Hematopoietic multipotent progenitor cell treated with erythropoietin and hydrocortisone succinate and interleukin-3 and kit ligand, for 4 days (in vitro differentiated cells): ENCODE results near the gene TNFRSF21.

Source experiments
- DNase-seq: peaks from one replicate; pipeline ENCODE4 v3.0.0-alpha.2; 2015

Gene TNFRSF21

DNA sequence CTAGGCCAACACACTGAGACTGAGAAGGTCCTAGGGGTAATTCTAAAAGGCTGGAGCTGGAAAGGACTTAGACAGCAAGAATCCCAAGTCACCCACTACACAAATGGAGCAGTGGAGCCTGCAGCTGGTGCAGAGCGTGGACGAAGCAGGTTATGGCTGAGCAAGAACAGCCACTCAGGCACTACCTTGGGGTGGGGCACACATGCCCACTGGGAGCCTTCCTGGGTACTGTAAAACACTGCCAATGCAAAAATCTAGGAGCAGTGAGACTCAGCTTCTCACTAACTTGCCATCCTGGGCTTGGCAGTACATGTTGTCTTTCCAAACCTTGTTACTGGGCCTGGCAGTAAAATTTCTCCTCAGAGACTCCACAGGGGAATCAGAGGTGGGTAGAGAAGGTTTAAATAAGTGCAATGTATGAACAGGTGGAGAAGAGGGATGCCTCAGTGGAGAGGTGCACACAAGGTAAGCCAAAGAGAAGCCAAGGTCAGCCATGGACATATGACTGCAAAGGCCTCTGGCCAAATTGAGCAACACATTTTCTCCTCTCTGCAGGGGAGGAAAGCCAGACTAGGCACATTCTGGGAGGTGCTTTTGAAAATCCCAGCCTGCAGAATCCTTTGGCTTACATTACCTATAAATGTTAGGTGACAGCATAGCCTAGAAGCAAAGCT is 105.6 kb downstream of the TNFRSF21 start:
- DNase-seq, result no peak

DNA sequence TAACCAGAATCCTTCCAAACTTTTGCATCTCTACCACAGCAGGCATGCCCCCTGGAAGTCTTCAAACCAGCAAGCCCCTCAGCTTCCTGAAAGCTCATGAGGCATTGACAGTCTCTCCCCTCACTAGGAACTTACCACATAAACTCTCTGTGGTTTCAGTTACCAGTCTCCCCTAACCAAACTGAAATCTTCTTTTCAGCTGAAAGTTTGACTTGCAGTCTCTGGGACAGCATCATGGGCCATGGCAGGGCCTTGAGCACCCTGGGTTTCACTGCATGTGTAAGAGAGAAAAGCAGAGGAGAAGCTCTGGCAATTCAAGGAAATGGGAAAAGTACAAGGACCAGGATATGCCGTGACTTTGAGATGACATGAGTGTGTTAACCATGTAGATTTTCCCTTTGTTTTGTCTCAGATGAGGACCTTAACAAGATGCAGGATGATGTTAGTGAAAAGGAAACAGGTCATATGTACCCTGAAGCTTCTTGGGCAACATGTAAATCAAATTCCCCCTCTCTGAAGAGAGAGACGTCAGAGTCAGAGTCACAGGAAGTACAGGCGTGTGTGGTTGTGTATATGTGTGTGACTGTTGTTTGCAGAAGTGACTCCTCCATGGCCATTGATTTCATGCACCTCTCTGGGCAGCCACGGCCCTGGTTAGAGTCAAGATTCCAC is 106.3 kb downstream of the TNFRSF21 start:
- DNase-seq, result peak; percentile 45

DNA sequence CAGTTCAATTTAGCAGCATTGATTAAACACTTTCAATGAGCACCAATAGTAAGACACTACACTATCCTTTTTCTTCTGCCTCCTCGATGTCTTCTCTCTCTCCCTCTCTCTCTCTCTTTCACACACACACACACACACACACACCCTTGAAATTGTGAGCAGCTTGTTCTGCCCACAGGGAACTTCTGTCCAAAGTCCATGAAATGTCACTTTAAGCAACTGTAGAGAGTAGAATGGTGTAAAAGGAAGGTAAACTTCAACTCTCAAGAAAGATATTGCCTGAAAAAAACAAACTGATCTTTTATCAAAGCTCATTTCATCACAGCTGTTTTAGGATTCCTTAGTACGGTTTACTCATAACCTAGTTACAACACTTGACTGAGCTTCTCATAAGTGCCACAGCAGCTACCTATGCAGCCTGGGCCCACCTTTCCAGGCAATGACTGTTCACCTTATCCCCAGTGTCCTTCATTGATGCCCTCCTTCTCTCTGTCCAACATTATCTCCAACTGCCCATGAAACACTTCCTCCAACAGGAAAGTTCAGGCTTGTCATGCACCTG is 107.0 kb downstream of the TNFRSF21 start:
- no peak for DNase-seq

DNA sequence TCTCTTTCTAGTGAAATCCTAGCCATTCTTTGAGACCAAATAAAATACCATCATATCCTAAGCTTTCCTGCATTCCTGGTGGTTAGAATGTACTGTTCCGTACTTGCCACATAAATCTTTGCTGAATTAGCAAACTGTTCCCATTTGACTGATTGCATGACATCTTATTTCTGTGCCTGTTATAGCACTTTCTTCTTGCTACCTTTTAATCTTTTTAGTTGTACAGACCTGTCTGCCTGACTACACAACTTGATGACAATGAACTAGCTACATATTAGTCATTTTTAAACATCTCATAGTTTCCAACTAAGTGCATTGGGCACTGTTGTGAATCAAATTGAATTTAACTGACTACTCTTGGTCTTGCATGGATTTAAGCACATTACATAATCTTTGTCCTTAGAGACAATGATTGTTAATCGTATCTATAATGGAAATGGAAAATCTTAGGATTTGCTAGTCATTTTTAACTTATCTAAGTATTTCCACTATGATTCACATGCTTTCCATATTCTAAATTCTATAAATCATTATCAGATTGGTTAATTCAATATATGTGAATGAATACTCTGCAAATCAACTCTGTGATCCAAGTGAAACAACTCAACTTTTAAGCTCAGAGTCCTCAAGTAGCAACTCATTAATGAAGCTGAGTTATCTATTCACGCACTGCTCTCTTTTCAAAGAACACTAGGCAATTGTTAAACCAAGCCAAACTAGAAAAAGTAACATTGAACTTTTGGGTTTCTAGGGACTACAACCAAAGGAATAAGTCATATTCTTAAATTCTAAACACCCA is 109.0 kb downstream of the TNFRSF21 start:
- no peak for DNase-seq

DNA sequence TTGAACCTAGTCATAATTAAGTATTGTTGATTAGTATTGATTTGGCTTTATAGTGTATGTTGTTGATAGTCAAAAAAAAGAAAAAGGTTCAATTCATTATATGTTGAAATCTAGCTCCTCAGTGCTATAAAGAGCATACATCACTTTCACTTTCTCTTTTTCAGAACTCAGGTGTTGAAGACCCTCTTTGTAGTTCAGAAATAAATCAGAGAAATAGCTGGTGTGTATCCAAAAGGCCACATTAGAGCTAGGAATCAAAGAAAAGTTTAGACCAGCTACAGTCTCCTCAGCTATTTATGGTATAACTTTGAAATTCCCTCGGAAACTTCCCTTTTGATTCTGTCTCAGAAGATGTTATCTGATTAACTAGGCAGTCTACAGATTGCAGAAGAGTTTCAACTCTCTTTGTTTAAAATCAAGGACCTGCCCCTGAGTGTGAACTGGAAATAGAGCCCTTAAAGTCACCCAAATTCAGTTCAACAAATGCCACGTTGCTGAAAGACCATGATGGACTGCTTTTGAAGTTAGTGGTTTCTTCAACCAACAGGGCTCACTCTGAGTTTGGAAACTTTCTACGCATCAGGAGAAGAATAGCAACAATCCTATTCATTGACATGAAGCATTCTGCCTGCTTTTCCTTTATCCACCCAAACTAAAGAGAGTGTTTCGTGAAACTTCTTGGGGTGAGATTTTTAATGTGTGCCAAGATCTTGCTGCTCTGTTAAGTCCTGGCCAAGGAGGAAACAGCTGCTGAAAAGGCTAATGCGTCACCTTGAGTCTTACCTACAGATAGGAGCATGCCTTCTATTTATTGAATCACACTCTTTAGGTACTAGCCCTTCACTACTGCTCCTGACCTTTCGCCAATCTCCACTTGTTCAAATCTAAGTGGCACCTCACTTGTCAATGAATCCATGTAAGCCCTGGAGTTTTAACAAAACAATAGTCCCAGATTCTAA is 111.7 kb downstream of the TNFRSF21 start:
- DNase-seq, result peak; percentile 5

DNA sequence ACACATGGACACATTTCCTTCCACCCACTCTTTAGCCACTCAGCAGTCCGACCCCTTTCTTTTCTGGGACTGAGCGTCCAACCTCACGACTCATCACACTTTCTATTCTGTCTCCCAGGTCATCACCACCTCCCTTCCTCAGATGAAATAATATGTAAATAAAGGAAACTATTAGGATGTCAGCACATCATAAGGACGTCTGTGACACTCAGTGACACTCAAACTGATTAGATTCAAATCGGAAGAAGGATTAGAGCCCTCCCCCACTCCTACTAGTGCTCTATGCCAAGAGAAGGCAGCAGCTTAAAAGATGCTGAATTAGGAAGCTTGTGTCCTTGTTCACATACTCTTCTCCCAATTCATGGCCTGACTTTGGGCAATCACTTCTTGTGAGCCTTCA is 113.6 kb downstream of the TNFRSF21 start:
- no peak for DNase-seq

DNA sequence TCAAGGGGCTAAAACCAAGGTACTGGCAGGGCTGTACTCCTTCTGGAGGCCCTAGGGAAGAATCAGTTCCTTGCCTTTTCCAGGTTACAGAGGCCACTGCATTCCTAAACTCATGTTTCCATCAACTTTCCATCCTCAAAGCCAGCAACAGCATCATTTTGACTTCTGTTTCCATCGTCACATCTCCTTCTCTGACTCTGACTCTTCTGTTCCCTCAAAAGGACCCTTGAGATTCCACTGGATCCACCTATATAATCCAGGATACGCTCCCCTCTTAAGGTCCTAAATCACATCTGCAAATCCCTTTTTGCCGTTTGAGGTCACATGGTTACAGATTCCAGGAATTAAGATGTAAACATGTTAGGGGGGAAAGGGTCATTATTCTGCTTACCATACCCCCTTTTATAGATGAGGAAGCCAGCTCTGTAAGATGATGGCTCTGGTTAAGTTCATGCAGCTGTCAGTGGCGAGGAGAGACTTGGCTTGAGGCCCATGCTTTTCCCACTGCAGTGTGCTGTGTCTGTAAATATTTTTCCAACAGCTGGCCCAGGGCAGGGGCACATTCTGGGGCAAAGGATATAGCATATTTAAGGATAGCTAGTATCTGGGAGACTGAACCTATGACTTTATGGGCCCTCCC is 114.6 kb downstream of the TNFRSF21 start:
- DNase-seq, result no peak

DNA sequence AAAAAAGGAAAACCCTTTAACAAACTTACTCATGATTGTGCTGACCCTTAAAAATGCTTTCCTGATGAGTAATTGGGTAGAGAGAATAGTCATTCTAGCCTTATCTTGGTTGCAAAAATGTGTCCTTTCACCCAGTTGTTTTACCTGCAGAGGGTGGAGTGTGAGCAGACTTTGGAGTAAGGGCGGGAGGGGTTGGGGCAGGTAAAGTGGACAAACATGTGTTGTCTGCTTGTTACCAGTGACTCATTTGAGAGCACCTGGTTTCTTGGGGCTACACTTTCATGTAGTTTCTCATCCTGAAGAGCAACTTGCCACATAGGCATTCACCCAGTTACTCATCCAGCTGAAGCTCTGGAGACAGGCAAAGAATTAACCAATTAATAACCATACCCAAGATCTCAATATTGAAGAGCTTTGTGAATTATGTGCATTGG is 121.1 kb downstream of the TNFRSF21 start:
- DNase-seq, result no peak

DNA sequence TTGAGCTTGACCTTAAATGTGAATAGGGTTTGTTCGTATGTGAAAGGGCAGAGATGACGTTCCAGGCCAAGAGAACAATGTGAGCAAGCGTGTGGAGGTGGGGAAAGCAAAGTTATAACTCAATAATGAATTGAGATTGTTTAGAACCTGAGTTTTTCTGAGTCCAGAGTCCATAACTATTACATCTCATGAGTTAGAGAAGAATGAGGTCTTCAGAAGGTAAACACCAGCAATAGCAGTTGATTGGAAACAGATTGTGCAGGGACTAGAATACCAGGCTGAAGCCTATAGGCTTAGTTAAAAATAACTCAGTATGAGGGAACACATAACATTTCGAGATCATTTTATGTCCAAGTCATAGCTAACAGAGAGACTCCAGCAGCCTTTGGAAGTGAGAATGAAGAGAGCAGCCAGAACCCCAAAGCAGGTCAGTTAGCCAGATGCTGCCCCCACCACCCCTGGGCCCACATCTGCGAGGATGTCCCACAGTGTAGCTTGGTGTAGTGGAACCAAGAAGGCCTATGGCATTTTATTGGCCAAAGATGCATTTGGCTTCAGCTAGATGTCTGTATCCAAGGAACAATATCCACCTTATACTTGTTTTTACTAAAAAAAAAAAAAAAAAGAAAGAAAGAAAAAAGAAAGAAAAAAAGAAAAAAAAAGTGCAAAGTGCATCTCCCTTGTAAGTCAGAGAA is 121.7 kb downstream of the TNFRSF21 start:
- DNase-seq, result no peak

DNA sequence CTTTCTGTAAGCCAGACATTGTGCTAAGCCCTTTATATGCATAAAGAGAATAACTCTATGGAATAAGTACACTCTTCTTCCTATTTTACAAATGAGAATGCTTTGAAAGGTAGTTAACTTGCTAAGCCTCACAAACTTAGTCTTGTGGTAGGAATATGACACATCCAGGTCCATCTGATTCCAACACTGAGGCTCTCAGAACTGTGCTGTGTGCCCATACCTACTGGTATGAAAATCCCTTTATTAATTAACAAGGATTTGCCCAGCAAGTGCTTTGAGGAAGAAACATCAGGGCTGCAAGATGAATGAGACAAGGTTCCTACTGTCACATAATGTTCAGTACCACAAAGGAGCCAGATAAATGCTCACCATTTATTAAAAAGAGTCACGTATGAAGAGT is 122.6 kb downstream of the TNFRSF21 start:
- DNase-seq, result no peak

DNA sequence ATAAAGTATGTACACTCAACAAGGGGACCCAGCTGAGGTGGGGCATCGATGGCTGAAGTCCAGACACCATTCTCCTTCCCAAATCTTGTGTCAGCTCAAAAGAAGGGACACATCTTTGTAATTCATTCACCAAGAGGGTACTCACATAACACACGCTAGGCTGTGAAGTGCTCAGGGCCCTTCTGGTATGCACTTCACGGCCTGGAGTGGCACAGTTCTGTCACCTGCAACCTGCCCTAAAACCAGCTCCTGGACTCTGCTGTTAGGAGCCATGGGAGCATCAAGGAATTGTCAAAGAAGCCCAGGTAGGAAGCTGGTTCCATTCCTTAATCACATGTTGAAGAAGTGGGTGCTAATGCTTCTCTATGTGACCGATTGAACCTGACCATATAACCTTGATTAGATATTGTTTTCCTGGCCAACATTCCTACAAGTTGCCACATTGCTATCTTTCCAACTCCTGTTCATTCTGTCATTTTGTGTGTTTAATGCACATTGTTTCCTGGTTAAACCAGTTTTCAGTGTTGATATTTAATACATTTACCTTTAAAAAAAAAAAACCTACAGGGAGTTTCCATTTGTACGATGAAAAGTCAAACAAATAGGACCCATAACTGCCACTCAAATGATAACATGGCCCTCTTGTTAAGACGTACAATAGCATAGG is 127.3 kb downstream of the TNFRSF21 start:
- no peak for DNase-seq

DNA sequence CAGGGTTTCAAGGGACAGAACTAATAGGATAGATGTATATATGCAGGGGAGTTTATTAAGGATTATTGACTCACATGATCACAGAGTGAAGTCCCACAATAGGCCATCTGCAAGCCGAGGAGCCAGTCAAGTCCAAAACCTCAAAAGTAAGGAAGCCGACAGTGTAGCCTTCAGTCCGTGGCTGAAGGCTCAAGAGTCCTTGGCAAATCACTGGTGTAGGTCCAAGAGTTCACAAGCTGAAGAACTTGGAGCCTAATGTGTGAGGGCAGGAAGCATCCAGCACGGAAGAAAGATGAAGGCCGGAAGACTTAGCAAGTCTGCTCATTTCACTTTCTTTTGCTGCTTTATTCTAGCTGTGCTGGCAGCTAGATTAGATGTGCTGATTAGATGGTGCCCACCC is 128.0 kb downstream of the TNFRSF21 start:
- DNase-seq, result no peak
